NOMO-1 (cell line): ENCODE results near the gene ETV3.
"Not testable (repeated sequence)": the region's sequence is repeated elsewhere in the genome, so short reads cannot be mapped to it uniquely, and the experiment has no call there.

Experiments
- DNase-seq, 2 experiments: peaks; one replicate each; lab custom pipeline; 2025; ENCODE audit not compliant: unreplicated experiment in 2 of 2; lab: John Stamatoyannopoulos, UW

Gene ETV3

GRCh38 chr1:157138220-157139051 is at the start of gene ETV3:
Gene ETV3 (minus strand): TSS chr1:157138395. CDS start chr1:157136352, 2,043 bp downstream.
- DNase-seq, result peak; percentile 83 to 86

GRCh38 chr1:157186281-157186992 is 48.2 kb upstream of the ETV3 start:
- no peak for DNase-seq

- DNase-seq, result no peak
These were observed 45.7 kb upstream of the ETV3 start for GRCh38 chr1:157183870-157184269.

- DNase-seq, result not testable (repeated sequence)
These were observed 44.2 kb upstream of the ETV3 start for GRCh38 chr1:157182371-157182770.

- DNase-seq, result no peak
These were observed 43.6 kb upstream of the ETV3 start for GRCh38 chr1:157181790-157182189.

GRCh38 chr1:157181258-157181657 is 43.1 kb upstream of the ETV3 start:
- peak; percentile 10 to 11 for DNase-seq

- no peak for DNase-seq
These were observed 40.3 kb upstream of the ETV3 start for GRCh38 chr1:157178490-157178889.

- DNase-seq, result no peak
These were observed 39.7 kb upstream of the ETV3 start for GRCh38 chr1:157177733-157178394.

GRCh38 chr1:157176591-157177121 is 38.5 kb upstream of the ETV3 start:
- no peak for DNase-seq

GRCh38 chr1:157176016-157176415 is 37.8 kb upstream of the ETV3 start:
- no peak for DNase-seq

- no peak for DNase-seq
These were observed 35.8 kb upstream of the ETV3 start for GRCh38 chr1:157173900-157174410.

- DNase-seq, result not testable (repeated sequence)
These were observed 35.0 kb upstream of the ETV3 start for GRCh38 chr1:157173241-157173640.

GRCh38 chr1:157172591-157172990 is 34.4 kb upstream of the ETV3 start:
- DNase-seq, result not testable (repeated sequence)

- not testable (repeated sequence) for DNase-seq
These were observed 33.8 kb upstream of the ETV3 start for GRCh38 chr1:157171903-157172503.

- DNase-seq, result peak; percentile 28 to 38
These were observed 32.7 kb upstream of the ETV3 start for GRCh38 chr1:157170677-157171515.

GRCh38 chr1:157168015-157168414 is 29.8 kb upstream of the ETV3 start:
- peak; percentile 7 to 53 for DNase-seq

- DNase-seq, result no peak
These were observed 29.2 kb upstream of the ETV3 start for GRCh38 chr1:157167437-157167836.

- DNase-seq, result no peak
These were observed 28.4 kb upstream of the ETV3 start for GRCh38 chr1:157166590-157166989.

- DNase-seq, result peak; percentile 53 to 61
These were observed 25.3 kb upstream of the ETV3 start for GRCh38 chr1:157163273-157164127.
